Lung (tissue), 12 donors: ENCODE data around the gene MEGF10. TPM values are rescaled to one million over a fixed set of nuclear protein-coding genes. Genes with fewer than 3 reads are reported as not detected.

Source experiments
- ATAC-seq: fragments of 200-7000 bp; cut with Tn5 transposase; one replicate; pipeline ENCODE4 v1.9.1; 2020; ENCODE audit warnings: moderate number of reproducible peaks; ENCODE audit not compliant: insufficient read depth, low FRiP score
- DNase-seq, 3 donors: peaks; one replicate each; pipeline ENCODE4 v3.0.0-alpha.2; 2013 to 2017
- H3K27ac ChIP-seq, 2 donors: one replicate each; pipeline ENCODE4 v1.5.1; 2013; ENCODE audit warnings: mild to moderate bottlenecking in 2 of 2, moderate library complexity in 2 of 2, control low read depth in 1 of 2, inconsistent platforms in 1 of 2, low read depth in 1 of 2, low read length in 1 of 2
- H3K27me3 ChIP-seq, 3 donors: one replicate each; pipeline ENCODE4 v1.5.1; 2013; ENCODE audit warnings: low read length in 2 of 3; ENCODE audit not compliant: control insufficient read depth in 3 of 3, insufficient read depth in 3 of 3
- H3K36me3 ChIP-seq, 4 donors: one replicate each; pipeline ENCODE4 v1.5.1; 2013; ENCODE audit warnings: low read length in 4 of 4, mild to moderate bottlenecking in 1 of 4, moderate library complexity in 1 of 4; ENCODE audit not compliant: control insufficient read depth in 4 of 4, insufficient read depth in 4 of 4
- H3K4me1 ChIP-seq, 5 donors: one replicate each; pipeline ENCODE4 v1.5.1; 2013; ENCODE audit warnings: low read length in 5 of 5, mild to moderate bottlenecking in 2 of 5, moderate library complexity in 1 of 5; ENCODE audit not compliant: control insufficient read depth in 5 of 5, insufficient read depth in 5 of 5
- H3K4me3 ChIP-seq: one replicate; pipeline ENCODE4 v1.5.1; 2013; ENCODE audit warnings: mild to moderate bottlenecking, control low read depth, moderate library complexity
- H3K9ac ChIP-seq, 2 donors: one replicate each; pipeline ENCODE4 v1.5.1; 2013; ENCODE audit warnings: low read length in 2 of 2, control low read depth in 1 of 2; ENCODE audit not compliant: insufficient read depth in 1 of 2
- H3K9me3 ChIP-seq, 4 donors: one replicate each; pipeline ENCODE4 v1.5.1; 2013; ENCODE audit warnings: low read length in 3 of 4, mild to moderate bottlenecking in 1 of 4, moderate library complexity in 1 of 4; ENCODE audit not compliant: control insufficient read depth in 4 of 4, insufficient read depth in 3 of 4
- CTCF ChIP-seq: IDR thresholded peaks from 2 replicates; pipeline ENCODE4 v1.5.1; 2012; ENCODE audit warnings: mild to moderate bottlenecking; ENCODE audit errors: control extremely low read depth, extremely low read depth
- WGBS, 2 donors: extraction: QIAGEN DNeasy Blood & Tissue Kit; methylation state at CpG; one replicate each; pipeline ENCODE4 v1.1.7; 2013; 5-methylcytosine and 5-hydroxymethylcytosine counted together
- polyA plus RNA-seq, 2 donors: library from polyadenylated mRNA; stranded (reverse); fragments of 200-250 nt; gene quantifications; one replicate each; pipeline ENCODE4 v1.2.1, GENCODE V29; 2013
- total RNA-seq, 2 donors: library from RNA; depleted of rRNA in 1 of 2; stranded (reverse); fragments of >200 nt in 1 of 2; gene quantifications; one replicate each; pipeline ENCODE4 v1.2.1, GENCODE V29; 2014 to 2021
- donor health status: control.
- donor health status: control.
- donor health status: Bipolar disorder and iron deficiency.
- donor health status: healthy.
- donor health status: DM: yes; HTN: yes; CAD: no.

Gene MEGF10
- total and polyA plus RNA-seq, 4 donors, result 0.02 to 0.82 (median 0.12) TPM

GRCh38 chr5:127359502-127359901, 68.9 kb downstream of the MEGF10 start:
- TF ChIP-seq CTCF, result no peak
- DNase-seq (no peak), ATAC-seq (no peak)
- no peak overlapping the region for H3K27ac ChIP-seq
- no peaks in the 10 kb centered on the region for H3K9me3 ChIP-seq
- WGBS, 2 donors, result 94 to 95% methylated on average over 2 of the region's 2 CpGs
- no peak overlapping the region for H3K4me3 ChIP-seq
- no peak overlapping the region for H3K9ac ChIP-seq
- H3K27me3 ChIP-seq, result no peaks in the 10 kb centered on the region
- H3K4me1 ChIP-seq, result no peaks in the 10 kb centered on the region
- no peaks in the 10 kb centered on the region for H3K36me3 ChIP-seq

GRCh38 chr5:127363403-127363802, 72.8 kb downstream of the MEGF10 start:
- 90 to 95% methylated on average over 4 of the region's 4 CpGs for WGBS, 2 donors
- ATAC-seq (no peak), DNase-seq (no peak)
- H3K4me3 ChIP-seq, result no peak overlapping the region
- no peaks in the 10 kb centered on the region for H3K9me3 ChIP-seq
- no peak for TF ChIP-seq CTCF
- H3K27me3 ChIP-seq, result no peaks in the 10 kb centered on the region
- no peaks in the 10 kb centered on the region for H3K4me1 ChIP-seq
- no peaks in the 10 kb centered on the region for H3K36me3 ChIP-seq
- no peak overlapping the region for H3K9ac ChIP-seq
- no peak overlapping the region for H3K27ac ChIP-seq

GRCh38 chr5:127367029-127367428, 76.4 kb downstream of the MEGF10 start:
- no peak overlapping the region for H3K9ac ChIP-seq
- no peak for DNase-seq
- H3K4me3 ChIP-seq, result no peak overlapping the region
- no peaks in the 10 kb centered on the region for H3K9me3 ChIP-seq
- ATAC-seq, result no peak
- H3K27ac ChIP-seq, result no peak overlapping the region
- peaks cover 0 to 3% (median 0%) of the 10 kb centered on the region in 5 donors for H3K4me1 ChIP-seq
- no peaks in the 10 kb centered on the region for H3K36me3 ChIP-seq
- no peak for TF ChIP-seq CTCF
- H3K27me3 ChIP-seq, result peaks cover 0 to 5% (median 0%) of the 10 kb centered on the region in 3 donors
- WGBS, 2 donors, result 91 to 93% methylated on average over 1 of the region's 1 CpG

- DNase-seq (no peak), ATAC-seq (no peak)
- Histone ChIP-seq H3K27ac (no peak overlapping the region), H3K36me3 (no peaks in the 10 kb centered on the region), H3K9me3 (no peaks in the 10 kb centered on the region), H3K27me3 (peaks cover 0 to 5% (median 0%) of the 10 kb centered on the region in 3 donors), H3K4me3 (no peak overlapping the region), H3K4me1 (peaks cover 0 to 3% (median 0%) of the 10 kb centered on the region in 5 donors), H3K9ac (no peak overlapping the region)
- 80 to 96% methylated on average over 1 of the region's 1 CpG for WGBS, 2 donors
- no peak for TF ChIP-seq CTCF
Measured at GRCh38 chr5:127367946-127368465, 77.4 kb downstream of the MEGF10 start.
